OCI-LY3 (cell line): ENCODE results near the gene COL13A1.
A peak's percentile ranks its signal among the peaks of the same experiment; 100 is the strongest.

Experiments
- H2AFZ ChIP-seq: fragments of 200-600, 300-600 bp; shearing (Covaris generic); 2 replicates; pipeline ENCODE4 v1.6.0; 2014; ENCODE audit warnings: antibody characterized with exemption, low read depth, low read length
- H3K27ac ChIP-seq: fragments of 200-600, 300-600 bp; sonication (generic); 2 replicates; pipeline ENCODE4 v1.5.1; 2014; ENCODE audit warnings: mild to moderate bottlenecking, low read length, moderate library complexity, mixed read lengths
- H3K27me3 ChIP-seq: fragments of 200-600, 300-600 bp; sonication (generic); 2 replicates; pipeline ENCODE4 v1.6.1; 2014; ENCODE audit warnings: low read depth, low read length, mixed read lengths
- H3K36me3 ChIP-seq: fragments of 200-600, 300-600 bp; sonication (generic); replicated peaks from 2 replicates; pipeline ENCODE3; 2014; ENCODE audit warnings: low read depth, low read length, mixed read lengths
- H3K4me1 ChIP-seq: fragments of 300-600, 200-600 bp; sonication (generic); 2 replicates; pipeline ENCODE4 v1.6.1; 2014; ENCODE audit warnings: low read length, mixed read lengths
- H3K4me2 ChIP-seq: fragments of 200-600, 300-600 bp; sonication (generic); 2 replicates; pipeline ENCODE4 v1.6.1; 2014; ENCODE audit warnings: low read length, mixed read lengths
- H3K4me3 ChIP-seq: fragments of 300-600, 200-600 bp; sonication (generic); 2 replicates; pipeline ENCODE4 v1.5.1; 2014; ENCODE audit warnings: antibody characterized with exemption, mild to moderate bottlenecking, low read length, moderate library complexity
- H3K79me2 ChIP-seq: fragments of 300-600, 200-600 bp; shearing (Covaris generic); 2 replicates; pipeline ENCODE4 v1.6.1; 2014; ENCODE audit warnings: mild to moderate bottlenecking, low read length, mixed read lengths
- H3K9ac ChIP-seq: fragments of 300-600, 200-600 bp; shearing (Covaris generic); 2 replicates; pipeline ENCODE4 v1.6.0; 2014; ENCODE audit warnings: mild to moderate bottlenecking, low read length, moderate library complexity
- H3K9me3 ChIP-seq: fragments of 200-600, 300-600 bp; shearing (Covaris generic); 2 replicates; pipeline ENCODE4 v1.6.1; 2014; ENCODE audit warnings: low read length, mixed read lengths; ENCODE audit not compliant: insufficient read depth
- H4K20me1 ChIP-seq: fragments of 200-600, 300-600 bp; sonication (generic); 2 replicates; pipeline ENCODE4 v1.6.1; 2016; ENCODE audit warnings: low read length, mixed read lengths; ENCODE audit not compliant: insufficient read depth
- EZH2phosphoT487 ChIP-seq: fragments of 200-600 bp; shearing (Covaris generic); IDR thresholded peaks from 2 replicates; pipeline ENCODE4 v1.6.1; 2018; ENCODE audit warnings: antibody characterized with exemption, mixed run types, low read depth
- TF ChIP-seq, protein P1 (sequence below): fragments of 200-600, 300-600 bp; sonication (generic); IDR thresholded peaks from 2 replicates; pipeline ENCODE4 v1.5.1; 2014; ENCODE audit warnings: antibody characterized with exemption, low read length, low read depth

Gene COL13A1

GRCh38 chr10:69789164-69789576 lies 12.5 kb upstream of the COL13A1 start:
- H2AFZ ChIP-seq, result no peak overlapping the region
- H3K79me2 ChIP-seq, result no peaks in the 10 kb centered on the region
- no peaks in the 10 kb centered on the region for H3K9me3 ChIP-seq
- no peak overlapping the region for H3K9ac ChIP-seq
- no peaks in the 10 kb centered on the region; the same call in 1 of the 2 replicates for H3K27me3 ChIP-seq
- peaks cover 6% of the 10 kb centered on the region for H3K4me1 ChIP-seq
- no peaks in the 10 kb centered on the region for H3K36me3 ChIP-seq
- H3K4me2 ChIP-seq, result no peak overlapping the region
- no peaks in the 10 kb centered on the region for H4K20me1 ChIP-seq
- no peak overlapping the region for H3K4me3 ChIP-seq
- H3K27ac ChIP-seq, result no peak overlapping the region
- TF ChIP-seq, protein P1, sequence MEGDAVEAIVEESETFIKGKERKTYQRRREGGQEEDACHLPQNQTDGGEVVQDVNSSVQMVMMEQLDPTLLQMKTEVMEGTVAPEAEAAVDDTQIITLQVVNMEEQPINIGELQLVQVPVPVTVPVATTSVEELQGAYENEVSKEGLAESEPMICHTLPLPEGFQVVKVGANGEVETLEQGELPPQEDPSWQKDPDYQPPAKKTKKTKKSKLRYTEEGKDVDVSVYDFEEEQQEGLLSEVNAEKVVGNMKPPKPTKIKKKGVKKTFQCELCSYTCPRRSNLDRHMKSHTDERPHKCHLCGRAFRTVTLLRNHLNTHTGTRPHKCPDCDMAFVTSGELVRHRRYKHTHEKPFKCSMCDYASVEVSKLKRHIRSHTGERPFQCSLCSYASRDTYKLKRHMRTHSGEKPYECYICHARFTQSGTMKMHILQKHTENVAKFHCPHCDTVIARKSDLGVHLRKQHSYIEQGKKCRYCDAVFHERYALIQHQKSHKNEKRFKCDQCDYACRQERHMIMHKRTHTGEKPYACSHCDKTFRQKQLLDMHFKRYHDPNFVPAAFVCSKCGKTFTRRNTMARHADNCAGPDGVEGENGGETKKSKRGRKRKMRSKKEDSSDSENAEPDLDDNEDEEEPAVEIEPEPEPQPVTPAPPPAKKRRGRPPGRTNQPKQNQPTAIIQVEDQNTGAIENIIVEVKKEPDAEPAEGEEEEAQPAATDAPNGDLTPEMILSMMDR, result peak; percentile 54
- TF ChIP-seq EZH2phosphoT487, result no peak

DNA sequence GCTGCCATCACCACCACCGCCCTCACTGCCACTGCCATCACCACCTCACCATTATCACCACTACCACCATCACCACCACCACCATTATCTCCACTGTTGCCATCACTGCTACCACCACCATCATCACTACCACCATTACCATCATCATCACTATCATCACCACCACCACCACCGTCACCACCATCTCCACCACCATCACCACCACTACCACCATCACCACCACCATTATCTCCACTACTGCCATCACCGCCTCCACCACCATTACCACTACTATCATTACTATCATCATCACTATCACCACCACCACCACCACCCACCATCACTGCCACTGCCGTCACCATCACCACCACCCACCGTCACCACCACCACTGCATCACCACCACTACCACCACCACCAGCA lies 9.9 kb upstream of the COL13A1 start:
- no peaks in the 10 kb centered on the region for H4K20me1 ChIP-seq
- no peak overlapping the region for H3K4me3 ChIP-seq
- H3K4me2 ChIP-seq, result no peak overlapping the region
- H3K79me2 ChIP-seq, result no peaks in the 10 kb centered on the region
- H3K27ac ChIP-seq, result no peak overlapping the region
- H3K27me3 ChIP-seq, result no peaks in the 10 kb centered on the region; the same call in 1 of the 2 replicates
- no peaks in the 10 kb centered on the region for H3K4me1 ChIP-seq
- no peak overlapping the region for H2AFZ ChIP-seq
- no peaks in the 10 kb centered on the region for H3K36me3 ChIP-seq
- no peak for TF ChIP-seq EZH2phosphoT487
- TF ChIP-seq, protein P1, result no peak
- H3K9me3 ChIP-seq, result no peaks in the 10 kb centered on the region
- H3K9ac ChIP-seq, result no peak overlapping the region

- Histone ChIP-seq H4K20me1 (no peaks in the 10 kb centered on the region), H3K9ac (no peak overlapping the region), H3K27ac (no peak overlapping the region), H3K4me1 (no peaks in the 10 kb centered on the region), H3K9me3 (no peaks in the 10 kb centered on the region), H3K27me3 (no peaks in the 10 kb centered on the region; the same call in 1 of the 2 replicates), H2AFZ (no peak overlapping the region), H3K4me2 (no peak overlapping the region), H3K4me3 (no peak overlapping the region), H3K79me2 (no peaks in the 10 kb centered on the region), H3K36me3 (no peaks in the 10 kb centered on the region)
- TF ChIP-seq, protein P1, result no peak
- TF ChIP-seq EZH2phosphoT487, result no peak
These were observed 9.4 kb upstream of the COL13A1 start for GRCh38 chr10:69792341-69792740.

GRCh38 chr10:69794673-69795072 lies 7.0 kb upstream of the COL13A1 start:
- Histone ChIP-seq H3K9ac (no peak overlapping the region), H3K27me3 (no peaks in the 10 kb centered on the region; the same call in 1 of the 2 replicates), H4K20me1 (no peaks in the 10 kb centered on the region), H3K4me1 (no peaks in the 10 kb centered on the region), H2AFZ (no peak overlapping the region), H3K79me2 (no peaks in the 10 kb centered on the region), H3K9me3 (no peaks in the 10 kb centered on the region), H3K27ac (no peak overlapping the region), H3K4me2 (no peak overlapping the region), H3K4me3 (no peak overlapping the region), H3K36me3 (no peaks in the 10 kb centered on the region)
- TF ChIP-seq, protein P1, result no peak
- TF ChIP-seq EZH2phosphoT487, result no peak
